ENCODE measurements around the gene UTS2B.

GRCh38 chr3:191378142-191378812 lies 48.0 kb upstream of the UTS2B start:
- TF ChIP-seq CTCF (IDR thresholded peaks at IDR 0.05) (no peak), POLR2A (IDR thresholded peaks at IDR 0.05) (no peak)
